Muscle of leg (tissue), 11 donors: ENCODE results near the gene ICAM5. TPM values are rescaled to one million over a fixed set of nuclear protein-coding genes. Genes with fewer than 3 reads are reported as not detected.

Source experiments
- DNase-seq: peaks from one replicate; pipeline ENCODE4 v3.0.0; 2013
- H3K27ac ChIP-seq: one replicate; pipeline ENCODE4 v1.5.1; 2013; ENCODE audit warnings: mild to moderate bottlenecking, low read length, control low read depth
- H3K27me3 ChIP-seq: one replicate; pipeline ENCODE4 v1.6.1; 2013; ENCODE audit warnings: low read length; ENCODE audit not compliant: control insufficient read depth, insufficient read depth
- H3K36me3 ChIP-seq: one replicate; pipeline ENCODE4 v1.6.1; 2013; ENCODE audit warnings: low read length; ENCODE audit not compliant: control insufficient read depth, insufficient read depth
- H3K4me1 ChIP-seq: one replicate; pipeline ENCODE4 v1.6.1; 2013; ENCODE audit warnings: low read length; ENCODE audit not compliant: control insufficient read depth, insufficient read depth
- H3K4me3 ChIP-seq: one replicate; pipeline ENCODE4 v1.5.1; 2013; ENCODE audit warnings: low read length, control low read depth
- H3K9me3 ChIP-seq: replicated peaks from 2 replicates; pipeline ENCODE4 v1.6.1; 2013; ENCODE audit warnings: low read depth, low read length; ENCODE audit not compliant: control insufficient read depth
- WGBS: methylation state at CpG from one replicate; pipeline ENCODE4 v1.1.5; 2013; ENCODE audit warnings: missing lambda C conversion rate; ENCODE audit not compliant: insufficient coverage; 5-methylcytosine and 5-hydroxymethylcytosine counted together
- polyA plus RNA-seq, 8 donors: library from polyadenylated mRNA; unstranded; fragments of 120-200 nt; gene quantifications; one replicate each; pipeline versions ENCODE4 v1.2.1 to v1.2.3, GENCODE V29; 2013; ENCODE audit warnings: inconsistent platforms in 1 of 8, low replicate concordance in 1 of 8; ENCODE audit not compliant: insufficient read length in 8 of 8, insufficient read depth in 1 of 8
- total RNA-seq: library from RNA; stranded (reverse); fragments of 120-200 nt; gene quantifications from one replicate; pipeline ENCODE4 v1.2.4, GENCODE V29; 2013

ICAM5 gene
- total and polyA plus RNA-seq, 9 donors = 0.04 to 0.61 (median 0.13) TPM; not detected in 3

DNA sequence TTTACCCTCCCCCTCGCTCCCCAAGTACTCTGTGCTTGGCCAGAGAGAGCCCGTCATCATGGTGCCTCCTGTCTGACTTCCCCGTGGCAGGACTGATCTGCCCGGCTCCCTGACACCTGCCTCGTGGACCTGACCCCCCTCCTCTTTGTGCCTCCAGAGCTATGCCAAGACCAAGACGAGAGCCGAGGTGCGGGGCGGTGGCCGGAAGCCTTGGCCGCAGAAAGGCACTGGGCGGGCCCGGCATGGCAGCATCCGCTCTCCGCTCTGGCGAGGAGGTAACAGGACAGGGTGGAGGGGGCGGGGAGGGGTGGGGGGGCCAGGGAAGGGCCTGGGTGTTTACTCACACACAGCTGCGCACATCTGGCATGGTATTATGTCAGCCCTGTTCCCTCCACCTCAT lies 33.2 kb upstream of the ICAM5 start:
- WGBS = 76% methylated on average over 5 of the region's 18 CpGs
- no peaks in the 10 kb centered on the region for H3K27me3 ChIP-seq
- peaks cover 60% of the 10 kb centered on the region for H3K36me3 ChIP-seq
- no peak overlapping the region for H3K4me3 ChIP-seq
- H3K27ac ChIP-seq = no peak overlapping the region
- peaks cover 9% of the 10 kb centered on the region for H3K4me1 ChIP-seq
- no peaks in the 10 kb centered on the region for H3K9me3 ChIP-seq
- DNase-seq = no peak

DNA sequence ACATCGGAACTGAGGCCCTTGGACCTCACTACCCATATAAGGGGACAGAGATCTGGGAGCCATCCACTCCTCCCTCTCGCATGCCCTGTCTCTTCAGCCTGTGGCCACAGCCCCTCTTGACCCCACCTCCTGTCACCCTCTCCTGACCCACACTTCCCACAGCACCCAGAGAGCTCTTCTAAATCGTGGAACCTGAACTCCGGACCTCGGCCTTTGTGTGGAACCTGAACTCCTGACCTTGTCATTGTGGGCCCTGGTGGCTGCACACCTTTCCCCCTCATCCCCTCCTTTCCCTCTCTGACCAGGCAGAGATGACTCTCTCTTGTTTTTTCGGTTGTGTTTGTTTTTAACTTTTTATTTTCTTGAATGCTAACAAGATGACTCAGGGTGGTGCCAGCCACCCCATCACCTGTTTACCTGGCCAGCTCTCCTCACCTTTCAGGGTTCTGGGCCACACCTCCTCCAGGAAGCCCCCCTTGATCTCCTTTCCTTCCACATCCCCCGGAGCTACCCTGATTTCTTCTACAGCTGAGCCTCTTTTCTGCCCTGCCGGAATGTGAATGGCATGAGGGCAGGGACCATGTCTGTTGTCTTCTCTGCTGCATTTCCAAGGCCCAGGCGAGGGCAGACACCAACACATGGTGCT lies 32.7 kb upstream of the ICAM5 start:
- Histone ChIP-seq H3K4me1 (peaks cover 9% of the 10 kb centered on the region), H3K9me3 (no peaks in the 10 kb centered on the region), H3K27me3 (no peaks in the 10 kb centered on the region), H3K27ac (no peak overlapping the region), H3K36me3 (peaks cover 60% of the 10 kb centered on the region), H3K4me3 (no peak overlapping the region)
- WGBS = 70% methylated on average over 5 of the region's 9 CpGs
- no peak for DNase-seq

DNA sequence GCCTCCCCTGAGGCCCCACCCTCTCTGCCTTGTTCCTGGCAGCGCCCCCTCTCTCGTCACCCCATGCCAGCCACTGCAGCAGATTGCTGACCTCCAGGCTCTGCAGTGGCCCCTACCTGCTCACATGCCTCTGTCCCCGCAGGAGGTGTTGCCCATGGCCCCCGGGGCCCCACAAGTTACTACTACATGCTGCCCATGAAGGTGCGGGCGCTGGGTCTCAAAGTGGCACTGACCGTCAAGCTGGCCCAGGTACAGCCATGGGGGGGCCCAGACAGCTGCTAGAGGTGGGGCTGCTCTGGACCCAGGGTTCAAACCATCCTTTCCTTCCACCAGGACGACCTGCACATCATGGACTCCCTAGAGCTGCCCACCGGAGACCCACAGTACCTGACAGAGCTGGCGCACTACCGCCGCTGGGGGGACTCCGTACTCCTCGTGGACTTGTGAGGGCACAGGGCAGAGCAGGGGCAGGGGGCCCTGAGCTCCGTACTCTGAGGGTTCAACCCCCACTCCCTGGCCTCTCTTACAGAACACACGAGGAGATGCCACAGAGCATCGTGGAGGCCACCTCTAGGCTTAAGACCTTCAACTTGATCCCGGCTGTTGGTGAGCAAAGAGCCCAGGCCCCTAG lies 31.6 kb upstream of the ICAM5 start:
- WGBS = 91% methylated on average over 12 of the region's 18 CpGs
- Histone ChIP-seq H3K27me3 (no peaks in the 10 kb centered on the region), H3K27ac (no peak overlapping the region), H3K4me1 (peaks cover 2% of the 10 kb centered on the region), H3K4me3 (no peak overlapping the region), H3K36me3 (peaks cover 60% of the 10 kb centered on the region), H3K9me3 (no peaks in the 10 kb centered on the region)
- DNase-seq = no peak

- no peak overlapping the region for H3K4me3 ChIP-seq
- peaks cover 2% of the 10 kb centered on the region for H3K4me1 ChIP-seq
- H3K27me3 ChIP-seq = no peaks in the 10 kb centered on the region
- H3K9me3 ChIP-seq = no peaks in the 10 kb centered on the region
- no peak overlapping the region for H3K27ac ChIP-seq
- 54% methylated on average over 27 of the region's 32 CpGs for WGBS
- peak; percentile 89 for DNase-seq
- H3K36me3 ChIP-seq = peaks cover 53% of the 10 kb centered on the region
Measured at GRCh38 chr19:10259162-10259905, 30.4 kb upstream of the ICAM5 start.

DNA sequence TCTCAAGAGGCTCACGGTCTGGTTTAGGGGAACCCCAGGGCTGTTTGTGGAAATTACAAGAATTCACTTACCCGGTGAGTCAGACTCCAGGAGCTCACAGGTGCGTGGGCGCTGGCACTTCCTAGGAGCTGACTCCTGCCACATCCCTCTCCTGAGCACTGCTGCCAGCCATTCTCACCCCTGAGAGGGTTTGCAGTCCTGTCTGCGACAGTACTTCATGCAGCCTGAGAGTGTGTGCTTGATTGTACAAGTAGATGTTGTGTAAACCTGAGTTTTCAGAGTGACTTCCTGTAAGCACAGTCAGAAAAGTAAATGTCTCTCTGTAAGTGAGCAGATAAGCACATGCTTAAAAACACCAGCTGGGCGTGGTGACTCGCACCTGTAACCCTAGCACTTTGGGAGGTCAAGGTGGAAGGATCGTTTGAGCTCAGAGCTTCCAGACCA lies 29.6 kb upstream of the ICAM5 start:
- no peaks in the 10 kb centered on the region for H3K9me3 ChIP-seq
- no peak for DNase-seq
- H3K4me3 ChIP-seq = no peak overlapping the region
- H3K4me1 ChIP-seq = peaks cover 2% of the 10 kb centered on the region
- no peak overlapping the region for H3K27ac ChIP-seq
- H3K27me3 ChIP-seq = no peaks in the 10 kb centered on the region
- 89% methylated on average over 5 of the region's 8 CpGs for WGBS
- peaks cover 45% of the 10 kb centered on the region for H3K36me3 ChIP-seq

DNA sequence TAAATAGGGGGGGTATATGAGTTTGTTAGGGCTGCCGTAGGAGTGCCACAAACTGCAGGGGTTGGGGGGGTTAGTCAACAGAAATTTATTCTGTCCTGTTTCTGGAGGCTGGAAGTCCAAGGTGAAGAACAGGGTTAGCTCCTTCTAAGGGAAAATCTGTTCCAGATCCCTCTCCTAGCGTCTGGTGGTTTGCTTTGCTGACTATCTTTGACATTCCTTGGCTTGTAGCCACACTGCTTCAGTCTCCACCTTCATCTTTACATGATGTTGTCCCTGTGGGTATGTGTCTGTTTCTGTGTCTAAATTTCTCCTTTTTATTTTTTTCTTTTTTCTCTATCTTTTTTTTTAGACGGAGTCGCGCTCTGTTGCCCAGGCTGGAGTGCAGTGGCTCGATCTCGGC lies 27.0 kb upstream of the ICAM5 start:
- Histone ChIP-seq H3K9me3 (no peaks in the 10 kb centered on the region), H3K4me3 (no peak overlapping the region), H3K27ac (no peak overlapping the region), H3K27me3 (no peaks in the 10 kb centered on the region), H3K4me1 (peaks cover 2% of the 10 kb centered on the region), H3K36me3 (peaks cover 21% of the 10 kb centered on the region)
- 40% methylated on average over 1 of the region's 7 CpGs for WGBS
- DNase-seq = no peak

GRCh38 chr19:10266706-10267105 lies 23.0 kb upstream of the ICAM5 start:
- H3K36me3 ChIP-seq = no peaks in the 10 kb centered on the region
- no peak overlapping the region for H3K4me3 ChIP-seq
- no peaks in the 10 kb centered on the region for H3K9me3 ChIP-seq
- WGBS = 72% methylated on average over 2 of the region's 7 CpGs
- peaks cover 28% of the 10 kb centered on the region for H3K27me3 ChIP-seq
- H3K4me1 ChIP-seq = peaks cover 24% of the 10 kb centered on the region
- DNase-seq = no peak
- no peak overlapping the region for H3K27ac ChIP-seq

DNA sequence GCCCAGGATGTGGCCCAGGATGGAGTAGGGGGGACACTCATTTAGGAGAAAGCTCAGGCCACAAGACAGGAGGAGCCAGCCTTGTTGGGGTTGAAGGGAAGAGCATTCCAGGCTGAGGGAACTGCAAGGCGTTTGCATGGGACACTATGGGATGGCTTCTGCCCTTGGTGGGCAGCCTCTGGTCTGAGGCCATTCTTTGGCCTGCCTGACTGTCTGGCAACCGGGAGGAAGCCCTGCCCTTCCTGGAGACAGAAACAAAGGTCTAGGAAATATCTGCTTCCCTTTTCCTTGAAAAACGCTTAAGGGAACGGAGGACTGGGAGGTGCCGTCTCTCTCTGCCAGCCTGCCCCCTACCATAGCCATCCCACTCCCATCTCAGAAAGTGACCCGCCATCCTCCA lies 21.7 kb upstream of the ICAM5 start:
- Histone ChIP-seq H3K27me3 (peaks cover 41% of the 10 kb centered on the region), H3K9me3 (no peaks in the 10 kb centered on the region), H3K27ac (peak overlapping the region; percentile 89), H3K4me3 (no peak overlapping the region), H3K4me1 (peaks cover 24% of the 10 kb centered on the region), H3K36me3 (no peaks in the 10 kb centered on the region)
- no peak for DNase-seq
- 61% methylated on average over 6 of the region's 6 CpGs for WGBS

DNA sequence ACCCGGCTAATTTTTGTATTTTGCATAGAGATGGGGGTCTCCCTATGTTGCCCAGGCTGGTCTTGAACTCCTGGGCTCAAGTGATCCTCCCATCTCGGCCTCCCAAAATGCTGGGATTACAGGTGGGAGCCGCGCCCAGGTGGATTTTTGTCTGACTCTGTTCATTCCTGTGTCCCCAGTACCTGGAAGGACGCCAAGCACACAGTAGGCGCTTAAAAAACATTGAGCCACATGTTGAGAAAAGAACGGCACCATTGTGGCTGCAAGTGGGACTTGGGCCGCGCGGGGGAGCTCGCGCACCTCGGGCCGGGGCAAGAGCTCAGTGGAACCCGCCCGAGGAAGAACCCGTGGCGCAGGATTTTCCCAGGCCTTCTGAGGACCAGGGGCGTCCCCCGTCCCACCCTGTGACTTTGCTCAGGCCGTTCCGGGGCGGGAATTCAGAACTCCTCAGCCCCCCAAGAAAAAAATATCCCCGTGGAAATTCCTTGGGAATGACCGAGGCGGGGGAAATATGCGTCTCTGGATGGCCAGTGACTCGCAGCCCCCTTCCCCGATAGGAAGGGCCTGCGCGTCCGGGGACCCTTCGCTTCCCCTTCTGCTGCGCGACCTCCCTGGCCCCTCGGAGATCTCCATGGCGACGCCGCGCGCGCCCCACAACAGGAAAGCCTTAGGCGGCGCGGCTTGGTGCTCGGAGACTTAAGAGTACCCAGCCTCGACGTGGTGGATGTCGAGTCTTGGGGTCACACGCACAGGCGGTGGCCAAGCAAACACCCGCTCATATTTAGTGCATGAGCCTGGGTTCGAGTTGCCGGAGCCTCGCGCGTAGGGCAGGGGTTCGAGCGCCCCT lies 20.2 kb upstream of the ICAM5 start:
- Histone ChIP-seq H3K4me3 (peak overlapping the region; percentile 47), H3K27me3 (peaks cover 43% of the 10 kb centered on the region), H3K4me1 (peaks cover 24% of the 10 kb centered on the region), H3K36me3 (no peaks in the 10 kb centered on the region), H3K9me3 (no peaks in the 10 kb centered on the region), H3K27ac (peak overlapping the region; percentile 89)
- 5% methylated on average over 59 of the region's 59 CpGs for WGBS
- DNase-seq = peak; percentile 82
